Suprapubic skin (tissue), 3 donors: ENCODE measurements around the gene EPG5.

Experiments
- CTCF ChIP-seq, 2 donors: fragments of 200-600 bp in 1 of 2; fragments of 450-650 bp in 1 of 2; sonication (generic) in 1 of 2; IDR thresholded peaks; one replicate each; pipeline ENCODE4 v1.5.1; 2016 to 2019; ENCODE audit warnings: antibody characterized with exemption in 2 of 2, mild to moderate bottlenecking in 1 of 2, moderate library complexity in 1 of 2
- POLR2A ChIP-seq, 2 donors: fragments of 450-650 bp; IDR thresholded peaks; one replicate each; pipeline ENCODE4 v1.6.1; 2017; ENCODE audit warnings: antibody characterized with exemption in 2 of 2, mild to moderate bottlenecking in 2 of 2, moderate library complexity in 2 of 2

- TF ChIP-seq CTCF (IDR thresholded peaks at IDR 0.05): no peak
- no peak for TF ChIP-seq POLR2A (IDR thresholded peaks at IDR 0.05)
Observed at GRCh38 chr18:45916302-45916701, 50.8 kb downstream of the EPG5 start.
